A549 (cell line): ENCODE measurements around the gene DIPK1B. TPM values are rescaled to one million over a fixed set of nuclear protein-coding genes. Genes with fewer than 3 reads are reported as not detected.

Source experiments
- ATAC-seq, 2 experiments: fragments of 200-7000 bp in 1 of 2; fragments of >200 bp in 1 of 2; cut with Nextera tagmentation in 1 of 2; cut with Tn5 transposase in 1 of 2; 3 replicates each; pipeline versions ENCODE4 v1.8.0 to v1.9.1; 2018 to 2020; ENCODE audit warnings: mild to moderate bottlenecking in 1 of 2, moderate library complexity in 1 of 2
- CTCF ChIA-PET: fragments of 300-600 bp; sonication (Branson Sonifier 250); formaldehyde crosslinking; extraction: SDS; loops from one replicate; lab custom pipeline; 2021; ENCODE audit warnings: antibody characterized with exemption, inconsistent platforms; lab: Yijun Ruan, JAX
- POLR2A ChIA-PET: fragments of 350-600 bp; formaldehyde crosslinking; extraction: SDS; loops from one replicate; lab custom pipeline; 2021; ENCODE audit warnings: antibody characterized with exemption, inconsistent platforms; lab: Yijun Ruan, JAX
- DNase-seq, 2 experiments: peaks; one replicate each; pipeline versions ENCODE4 v3.0.0 to v3.0.0-alpha.2; 2011 to 2016; ENCODE audit warnings: low read depth in 1 of 2, low spot score in 1 of 2
- FAIRE-seq: peaks from 2 replicates; lab custom pipeline; 2011; peaks lifted over from hg19 to GRCh38; lab: Jason Lieb, UNC
- H3K27ac ChIP-seq, 2 experiments: fragments of >200 bp; sonication (Bioruptor Twin); formaldehyde crosslinking; 3 replicates each; pipeline ENCODE4 v1.5.1; 2016 to 2017
- H3K4me1 ChIP-seq: fragments of >200 bp; sonication (Bioruptor Twin); formaldehyde crosslinking; 3 replicates; pipeline ENCODE4 v1.6.1; 2016
- H3K4me2 ChIP-seq: fragments of >200 bp; sonication (Bioruptor Twin); formaldehyde crosslinking; 3 replicates; pipeline ENCODE4 v1.6.1; 2016
- H3K4me3 ChIP-seq: fragments of >200 bp; sonication (Bioruptor Twin); formaldehyde crosslinking; 3 replicates; pipeline ENCODE4 v1.5.1; 2016
- H3K9me3 ChIP-seq: fragments of >200 bp; sonication (Bioruptor Twin); formaldehyde crosslinking; 3 replicates; pipeline ENCODE4 v1.6.1; 2016
- BCL3 ChIP-seq: fragments of >200 bp; sonication (Bioruptor Twin); formaldehyde crosslinking; IDR thresholded peaks from 3 replicates; pipeline ENCODE4 v1.6.1; 2016
- CBX8 ChIP-seq: fragments of 200-600 bp; sonication (generic); IDR thresholded peaks from 2 replicates; pipeline ENCODE4 v1.6.1; 2016
- CHD2 ChIP-seq: fragments of 150-350 bp; IDR thresholded peaks from 2 replicates; pipeline ENCODE4 v1.6.1; 2014; ENCODE audit warnings: low read length; ENCODE audit not compliant: partially characterized antibody
- CHD4 ChIP-seq: fragments of 200-600 bp; sonication (generic); IDR thresholded peaks from 2 replicates; pipeline ENCODE4 v1.6.1; 2016; ENCODE audit warnings: antibody characterized with exemption, mild to moderate bottlenecking, borderline replicate concordance
- E2F6 ChIP-seq: IDR thresholded peaks from 2 replicates; pipeline ENCODE4 v1.6.1; 2012; ENCODE audit warnings: low read depth, borderline replicate concordance
- EHF ChIP-seq: fragments of 250-450 bp; sonication (Bioruptor Pico); IDR thresholded peaks from 2 replicates; pipeline ENCODE4 v1.5.0; 2020; ENCODE audit warnings: mild to moderate bottlenecking
- ELK1 ChIP-seq: fragments of 150-350 bp; IDR thresholded peaks from 2 replicates; pipeline ENCODE4 v1.6.1; 2014; ENCODE audit warnings: low read depth, mild to moderate bottlenecking, low read length
- GATA3 ChIP-seq: IDR thresholded peaks from 2 replicates; pipeline ENCODE4 v1.6.1; 2012; ENCODE audit warnings: borderline replicate concordance
- HES2 ChIP-seq: fragments of >200 bp; sonication (Bioruptor Twin); formaldehyde crosslinking; IDR thresholded peaks from 2 replicates; pipeline ENCODE4 v1.6.1; 2016
- HEYL ChIP-seq: fragments of 250-450 bp; sonication (Bioruptor Pico); IDR thresholded peaks from 2 replicates; pipeline ENCODE4 v1.8.0; 2021; ENCODE audit warnings: mild to moderate bottlenecking, moderate library complexity
- HOXB5 ChIP-seq: fragments of 250-450 bp; sonication (Bioruptor Pico); IDR thresholded peaks from 2 replicates; pipeline ENCODE4 v1.5.0; 2020; ENCODE audit warnings: mild to moderate bottlenecking, moderate library complexity
- JUN ChIP-seq, 2 experiments: fragments of >200 bp; sonication (Bioruptor Twin); formaldehyde crosslinking; IDR thresholded peaks; 2 replicates in 1 of 2; 3 replicates in 1 of 2; pipeline ENCODE4 v1.6.1; 2016 to 2017
- MAFK ChIP-seq: fragments of 450-650 bp; IDR thresholded peaks from 2 replicates; pipeline ENCODE4 v1.6.1; 2014; ENCODE audit not compliant: partially characterized antibody
- MAX ChIP-seq: IDR thresholded peaks from 2 replicates; pipeline ENCODE4 v1.6.1; 2012
- MYC ChIP-seq: IDR thresholded peaks from 2 replicates; pipeline ENCODE4 v1.6.1; 2012; ENCODE audit warnings: mild to moderate bottlenecking, inconsistent platforms, low read length, improper control_type of control experiment, borderline replicate concordance
- NFE2L2 ChIP-seq: fragments of 150-350 bp; conservative IDR thresholded peaks from 2 replicates; pipeline ENCODE4 v1.6.1; 2014; ENCODE audit warnings: low read length
- POLR2A ChIP-seq: IDR thresholded peaks from 2 replicates; pipeline ENCODE4 v1.6.1; 2012; ENCODE audit warnings: mild to moderate bottlenecking, low read length
- RCOR1 ChIP-seq: fragments of 150-350 bp; IDR thresholded peaks from 2 replicates; pipeline ENCODE4 v1.6.1; 2014; ENCODE audit warnings: antibody characterized with exemption, low read length, low read depth
- RFX5 ChIP-seq: fragments of 450-650 bp; IDR thresholded peaks from 2 replicates; pipeline ENCODE4 v1.7.1; 2014; ENCODE audit warnings: antibody characterized with exemption, mild to moderate bottlenecking, moderate library complexity
- SREBF2 ChIP-seq: fragments of 450-650 bp; IDR thresholded peaks from 2 replicates; pipeline ENCODE4 v1.6.1; 2014; ENCODE audit warnings: mild to moderate bottlenecking, moderate library complexity
- USF2 ChIP-seq: fragments of 450-650 bp; IDR thresholded peaks from 2 replicates; pipeline ENCODE4 v1.6.1; 2014; ENCODE audit warnings: antibody characterized with exemption
- ZFP36 ChIP-seq: fragments of 450-650 bp; IDR thresholded peaks from 2 replicates; pipeline ENCODE4 v1.6.1; 2014; ENCODE audit warnings: borderline replicate concordance; ENCODE audit not compliant: partially characterized antibody
- WGBS: methylation state at CpG from one replicate; pipeline ENCODE4 v1.1.6; 2017; ENCODE audit errors: missing lambda C conversion rate; 5-methylcytosine and 5-hydroxymethylcytosine counted together
- polyA plus RNA-seq, 4 experiments: library from polyadenylated mRNA; depleted of rRNA in 3 of 4; stranded (reverse); fragments of >200 nt; fragmentation: RNase III in 1 of 4; extraction: RNeasy Plus Mini Kit Qiagen cat#74134 plus additional on column Dnase treatment in 1 of 4; gene quantifications; 2 replicates in 3 of 4; 3 replicates in 1 of 4; pipeline ENCODE4 v1.2.3, GENCODE V29; 2011 to 2017

DIPK1B gene
- polyA plus RNA-seq, 2 of the 4 experiments (the other 2 are of a cell fraction), result 6.7 TPM

GRCh38 chr9:136685790-136686533, 26.4 kb upstream of the DIPK1B start:
- WGBS, result 79% methylated on average over 11 of the region's 19 CpGs
- H3K27ac ChIP-seq, result peak overlapping the region; percentile 85 to 96
- peak in 1 of 2 experiments; percentile 52; a peak in 3 of 6 replicates for ATAC-seq
- peak overlapping the region; percentile 100 for H3K4me2 ChIP-seq
- no peak for FAIRE-seq
- no peak for DNase-seq
- CTCF ChIA-PET, result interaction anchor here (0.7 to 13.4 kb wide), 7 partner anchors 8 to 41 kb away, joined by 3 to 186 read pairs (median 7); no protein-coding TSS in a partner anchor
- H3K4me1 ChIP-seq, result peaks cover 27% of the 10 kb centered on the region
- POLR2A ChIA-PET, result no interaction called here
- no peaks in the 10 kb centered on the region for H3K9me3 ChIP-seq
- TF ChIP-seq ELK1 (no peak), EHF (CRISPR knock-in tag) (no peak), POLR2A (no peak), SREBF2 (no peak), RFX5 (no peak), USF2 (no peak), NFE2L2 (no peak), HES2 (no peak), CHD2 (no peak), HOXB5 (CRISPR knock-in tag) (no peak), RCOR1 (no peak), CBX8 (no peak), CHD4 (no peak), MAFK (no peak), HEYL (CRISPR knock-in tag) (no peak), GATA3 (no peak)
- peak overlapping the region; percentile 72 for H3K4me3 ChIP-seq

- WGBS, result 0% methylated on average over 4 of the region's 20 CpGs
- Histone ChIP-seq H3K4me1 (peaks cover 31% of the 10 kb centered on the region), H3K4me2 (peak overlapping the region; percentile 100), H3K9me3 (no peaks in the 10 kb centered on the region), H3K27ac (peak overlapping the region; percentile 85 to 96), H3K4me3 (peak overlapping the region; percentile 72)
- ChIA-PET CTCF (interaction anchor here (0.7 to 13.4 kb wide), 5 partner anchors 9 to 42 kb away, joined by 3 to 186 read pairs (median 8); no protein-coding TSS in a partner anchor), POLR2A (no interaction called here)
- TF ChIP-seq ZFP36, result no peak
- no peak for TF ChIP-seq EHF (CRISPR knock-in tag)
- FAIRE-seq, result no peak
- ATAC-seq, result no peak; a peak in 1 of 6 replicates
- DNase-seq, result no peak
Observed at GRCh38 chr9:136686534-136686793, 25.9 kb upstream of the DIPK1B start.

GRCh38 chr9:136686794-136687711, 25.3 kb upstream of the DIPK1B start, which contains the start of gene AGPAT2:
Gene AGPAT2 (minus strand): TSS chr9:136687457. CDS start chr9:136687357, 100 bp downstream.
- ATAC-seq (peak; percentile 69 to 77), DNase-seq (peak; percentile 70 to 74), FAIRE-seq (no peak)
- 0% methylated on average over 17 of the region's 106 CpGs for WGBS
- CTCF ChIA-PET, result interaction anchor here (0.7 to 13.4 kb wide), 6 partner anchors 8 to 42 kb away, joined by 3 to 186 read pairs (median 6); no protein-coding TSS in a partner anchor
- H3K27ac ChIP-seq, result peak within 1 kb of the TSS; percentile 85 to 96
- TF ChIP-seq MAX (peak; percentile 63; the same call in 1 of the 2 replicates), CBX8 (no peak), MYC (no peak), BCL3 (peak; percentile 71; the same call in 1 of the 3 replicates), POLR2A (peak; percentile 82), JUN (IDR thresholded peaks at IDR 0.05) (peak in 1 of 2 experiments; percentile 77; a peak in 2 of 5 replicates), E2F6 (peak; percentile 74; the same call in 1 of the 2 replicates)
- H3K9me3 ChIP-seq, result no peaks in the 10 kb centered on the region
- H3K4me1 ChIP-seq, result peaks cover 34% of the 10 kb centered on the region
- peak within 1 kb of the TSS; percentile 100 for H3K4me2 ChIP-seq
- H3K4me3 ChIP-seq, result peak within 1 kb of the TSS; percentile 72
- POLR2A ChIA-PET, result no interaction called here
